ENCODE measurements around the gene KIF5B.

- TF ChIP-seq POLR2A (IDR thresholded peaks at IDR 0.05; ENCODE audit: low read depth) (no peak), CTCF (IDR thresholded peaks at IDR 0.05) (no peak), POLR2AphosphoS5 (IDR thresholded peaks at IDR 0.05) (no peak)
These were observed 23.1 kb downstream of the KIF5B start for GRCh38 chr10:32033171-32033570.

All from esophagus muscularis mucosa (tissue), 3 donors.